ENCODE results near the gene SPR.

- TF ChIP-seq EP300 (IDR thresholded peaks at IDR 0.05; ENCODE audit: low read depth in 2 of 2, low read length in 2 of 2) (no peak), EP300 (CRISPR knock-in tag; IDR thresholded peaks at IDR 0.05; ENCODE audit: borderline replicate concordance) (no peak), ZFX (CRISPR knock-in tag; IDR thresholded peaks at IDR 0.05; ENCODE audit: low read depth) (no peak), ZBTB40 (IDR thresholded peaks at IDR 0.05) (no peak), ZBTB40 (CRISPR knock-in tag; IDR thresholded peaks at IDR 0.05) (no peak), CTCF (CRISPR knock-in tag; IDR thresholded peaks at IDR 0.05) (no peak), SMC3 (IDR thresholded peaks at IDR 0.05; ENCODE audit: low read length) (no peak), GATAD2A (CRISPR knock-in tag; IDR thresholded peaks at IDR 0.05) (no peak), PHB2 (IDR thresholded peaks at IDR 0.05; ENCODE audit: partially characterized antibody) (no peak), USF2 (IDR thresholded peaks at IDR 0.05; ENCODE audit: low read depth, low read length) (no peak), USF2 (CRISPR knock-in tag; IDR thresholded peaks at IDR 0.05; ENCODE audit: borderline replicate concordance) (no peak), TRIM24 (CRISPR knock-in tag; IDR thresholded peaks at IDR 0.05) (no peak), PRDM10 (CRISPR knock-in tag; IDR thresholded peaks at IDR 0.05; ENCODE audit: low read depth) (no peak), CEBPB (IDR thresholded peaks at IDR 0.05; ENCODE audit: borderline replicate concordance, low read depth, low read length) (no peak)
Measured at GRCh38 chr2:72931280-72931910, 44.2 kb downstream of the SPR start.
